HEK293 (cell line): Measurements from ENCODE around the gene DNMT3A.

ENCODE experiments used
- KLF9 ChIP-seq: fragments of 450-650 bp; formaldehyde crosslinking; IDR thresholded peaks from 2 replicates; pipeline ENCODE4 v1.5.1; 2016; ENCODE audit warnings: missing biosample characterization, missing genetic modification characterization, low read depth
- ZEB2 ChIP-seq: fragments of 450-650 bp; formaldehyde crosslinking; IDR thresholded peaks from 2 replicates; pipeline ENCODE4 v1.5.1; 2016; ENCODE audit warnings: missing biosample characterization, missing genetic modification characterization
- ZFHX2 ChIP-seq: fragments of 450-650 bp; formaldehyde crosslinking; conservative IDR thresholded peaks from 2 replicates; pipeline ENCODE4 v1.5.1; 2016; ENCODE audit warnings: missing biosample characterization, missing genetic modification characterization
- ZNF140 ChIP-seq: fragments of 450-650 bp; formaldehyde crosslinking; IDR thresholded peaks from 2 replicates; pipeline ENCODE4 v1.5.1; 2016; ENCODE audit warnings: missing biosample characterization, missing genetic modification characterization
- ZNF335 ChIP-seq: fragments of 450-650 bp; formaldehyde crosslinking; conservative IDR thresholded peaks from 2 replicates; pipeline ENCODE4 v1.5.1; 2016; ENCODE audit warnings: missing biosample characterization, missing genetic modification characterization
- ZNF416 ChIP-seq: fragments of 450-650 bp; formaldehyde crosslinking; IDR thresholded peaks from 2 replicates; pipeline ENCODE4 v1.5.1; 2016; ENCODE audit warnings: missing biosample characterization, missing genetic modification characterization
- ZNF558 ChIP-seq: fragments of 450-650 bp; formaldehyde crosslinking; IDR thresholded peaks from 2 replicates; pipeline ENCODE4 v1.5.1; 2016; ENCODE audit warnings: missing biosample characterization, missing genetic modification characterization
- ZNF658 ChIP-seq: fragments of 450-650 bp; formaldehyde crosslinking; IDR thresholded peaks from 2 replicates; pipeline ENCODE4; 2016; ENCODE audit warnings: missing biosample characterization, missing genetic modification characterization
- TF ChIP-seq, protein P1 (sequence below): fragments of 450-650 bp; formaldehyde crosslinking; IDR thresholded peaks from 2 replicates; pipeline ENCODE4 v1.5.1; 2016; ENCODE audit warnings: missing biosample characterization, missing genetic modification characterization
- TF ChIP-seq, protein P2 (sequence below): fragments of 450-650 bp; formaldehyde crosslinking; IDR thresholded peaks from 2 replicates; pipeline ENCODE4 v1.5.1; 2016; ENCODE audit warnings: missing biosample characterization, missing genetic modification characterization

- TF ChIP-seq ZFHX2 (tag by site-specific recombination) (no peak), ZNF140 (no peak), KLF9 (tag by site-specific recombination) (no peak), ZNF658 (tag by site-specific recombination) (no peak), ZEB2 (no peak), ZNF335 (no peak), ZNF558 (tag by site-specific recombination) (no peak), ZNF416 (tag by site-specific recombination) (no peak)
- TF ChIP-seq, protein P1, sequence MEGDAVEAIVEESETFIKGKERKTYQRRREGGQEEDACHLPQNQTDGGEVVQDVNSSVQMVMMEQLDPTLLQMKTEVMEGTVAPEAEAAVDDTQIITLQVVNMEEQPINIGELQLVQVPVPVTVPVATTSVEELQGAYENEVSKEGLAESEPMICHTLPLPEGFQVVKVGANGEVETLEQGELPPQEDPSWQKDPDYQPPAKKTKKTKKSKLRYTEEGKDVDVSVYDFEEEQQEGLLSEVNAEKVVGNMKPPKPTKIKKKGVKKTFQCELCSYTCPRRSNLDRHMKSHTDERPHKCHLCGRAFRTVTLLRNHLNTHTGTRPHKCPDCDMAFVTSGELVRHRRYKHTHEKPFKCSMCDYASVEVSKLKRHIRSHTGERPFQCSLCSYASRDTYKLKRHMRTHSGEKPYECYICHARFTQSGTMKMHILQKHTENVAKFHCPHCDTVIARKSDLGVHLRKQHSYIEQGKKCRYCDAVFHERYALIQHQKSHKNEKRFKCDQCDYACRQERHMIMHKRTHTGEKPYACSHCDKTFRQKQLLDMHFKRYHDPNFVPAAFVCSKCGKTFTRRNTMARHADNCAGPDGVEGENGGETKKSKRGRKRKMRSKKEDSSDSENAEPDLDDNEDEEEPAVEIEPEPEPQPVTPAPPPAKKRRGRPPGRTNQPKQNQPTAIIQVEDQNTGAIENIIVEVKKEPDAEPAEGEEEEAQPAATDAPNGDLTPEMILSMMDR (tag by site-specific recombination), result no peak
- TF ChIP-seq, protein P2, sequence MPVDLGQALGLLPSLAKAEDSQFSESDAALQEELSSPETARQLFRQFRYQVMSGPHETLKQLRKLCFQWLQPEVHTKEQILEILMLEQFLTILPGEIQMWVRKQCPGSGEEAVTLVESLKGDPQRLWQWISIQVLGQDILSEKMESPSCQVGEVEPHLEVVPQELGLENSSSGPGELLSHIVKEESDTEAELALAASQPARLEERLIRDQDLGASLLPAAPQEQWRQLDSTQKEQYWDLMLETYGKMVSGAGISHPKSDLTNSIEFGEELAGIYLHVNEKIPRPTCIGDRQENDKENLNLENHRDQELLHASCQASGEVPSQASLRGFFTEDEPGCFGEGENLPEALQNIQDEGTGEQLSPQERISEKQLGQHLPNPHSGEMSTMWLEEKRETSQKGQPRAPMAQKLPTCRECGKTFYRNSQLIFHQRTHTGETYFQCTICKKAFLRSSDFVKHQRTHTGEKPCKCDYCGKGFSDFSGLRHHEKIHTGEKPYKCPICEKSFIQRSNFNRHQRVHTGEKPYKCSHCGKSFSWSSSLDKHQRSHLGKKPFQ (tag by site-specific recombination), result no peak
These were observed 25.6 kb downstream of the DNMT3A start for GRCh38 chr2:25316101-25316500.
